HG02938 (cell line): ENCODE data around the gene CABP4.

Experiments used
- ATAC-seq: cut with Tn5 transposase; IDR thresholded peaks from one replicate; pipeline ENCODE4 v1.9.1; 2021; ENCODE audit warnings: mild to moderate bottlenecking, moderate library complexity; ENCODE audit not compliant: unreplicated experiment

CABP4 gene

GRCh38 chr11:67455054-67455453 lies at the start of gene CABP4:
Gene CABP4, plus strand, starts transcription at chr11:67455354. Its CDS starts 70 bp downstream, at chr11:67455424.
- no peak for ATAC-seq

DNA sequence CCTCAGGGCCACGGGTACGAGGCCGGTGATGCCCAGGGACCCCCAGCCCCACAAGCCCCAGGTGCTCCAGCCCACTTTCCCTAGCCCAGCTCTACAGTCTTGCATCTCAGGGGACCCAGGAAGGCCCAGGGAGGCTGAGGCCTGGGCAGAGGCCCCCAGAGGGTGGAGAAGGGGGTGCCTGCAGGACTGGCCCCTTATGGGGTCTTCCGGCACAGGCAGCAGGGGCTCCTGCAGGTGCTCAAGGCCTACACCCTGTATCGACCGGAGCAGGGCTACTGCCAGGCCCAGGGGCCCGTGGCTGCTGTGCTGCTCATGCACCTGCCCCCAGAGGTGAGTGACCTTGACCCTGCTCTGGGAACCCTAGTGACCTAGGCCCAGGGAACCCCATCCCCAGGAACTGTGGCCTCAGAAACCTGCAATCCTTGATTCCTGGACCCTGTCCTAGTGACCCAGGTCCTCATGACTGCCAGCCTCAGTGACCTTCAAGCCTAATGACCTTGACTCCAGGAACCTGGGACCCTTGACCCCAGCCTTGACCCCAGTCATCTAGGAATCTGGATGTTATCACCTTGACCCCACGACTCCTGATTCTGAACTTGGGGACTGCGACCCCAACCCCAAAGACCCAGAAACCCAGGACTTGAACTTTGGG lies 49.3 kb upstream of the CABP4 start:
- ATAC-seq, result no peak

- ATAC-seq, result no peak
Measured at GRCh38 chr11:67406420-67406968, 48.7 kb upstream of the CABP4 start.

GRCh38 chr11:67406969-67407687 lies 48.0 kb upstream of the CABP4 start:
- ATAC-seq, result no peak

DNA sequence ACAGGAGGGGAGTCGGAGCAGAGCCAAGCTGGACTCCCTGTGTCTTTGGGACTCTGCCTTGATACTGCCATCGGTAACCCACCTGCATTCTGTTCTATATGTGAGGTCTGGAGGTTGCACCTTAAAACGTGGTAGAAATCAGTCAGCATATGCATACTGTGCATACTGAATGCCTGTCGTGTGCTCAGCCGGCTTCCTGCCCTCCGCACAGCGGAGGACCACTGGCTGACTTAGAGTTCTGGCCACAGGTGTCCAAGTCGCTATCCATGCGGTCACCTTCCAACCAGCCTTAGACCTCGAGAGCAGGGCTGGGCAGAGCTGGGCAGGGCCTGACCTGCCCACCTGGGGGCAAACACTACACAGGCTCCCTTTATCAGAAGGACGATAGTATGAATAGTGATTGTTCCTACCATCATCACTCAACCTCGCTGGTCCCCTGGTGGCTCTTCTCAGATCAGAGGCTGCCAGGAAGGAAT lies 47.4 kb upstream of the CABP4 start:
- no peak for ATAC-seq

DNA sequence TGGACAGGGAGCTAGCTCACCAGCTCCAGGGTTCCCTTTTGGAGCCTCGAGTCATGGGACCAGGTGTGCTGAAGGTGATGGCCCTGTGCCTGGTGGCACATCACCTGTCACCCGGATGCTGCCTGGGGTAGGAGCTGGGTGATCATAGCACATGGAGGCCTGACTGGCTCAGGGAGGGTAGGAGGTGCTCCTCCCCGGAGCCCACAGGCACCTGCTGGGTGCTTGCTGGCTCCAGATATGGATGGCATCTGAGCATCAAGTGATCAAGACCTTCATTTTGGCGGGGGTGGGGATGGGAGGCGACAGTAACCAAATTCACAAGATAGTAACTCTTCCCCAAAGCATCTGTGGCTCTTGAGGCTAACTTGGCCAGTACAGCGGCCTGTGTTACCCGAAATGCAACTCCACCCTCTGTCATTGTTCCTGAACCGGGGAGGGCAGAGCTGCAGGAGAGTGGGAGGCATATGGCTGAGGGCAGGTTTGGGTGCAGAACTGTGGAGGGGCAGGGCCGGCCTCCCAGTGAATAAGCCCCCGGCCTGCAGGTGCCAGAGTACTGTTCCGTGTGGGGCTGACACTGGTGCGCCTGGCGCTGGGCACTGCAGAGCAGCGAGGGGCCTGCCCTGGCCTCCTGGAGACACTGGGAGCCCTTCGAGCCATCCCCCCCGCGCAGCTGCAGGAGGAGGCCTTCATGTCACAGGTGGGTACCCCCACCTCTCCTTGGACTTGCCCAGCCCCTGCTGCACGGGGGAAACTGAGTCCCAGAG lies 46.5 kb upstream of the CABP4 start:
- ATAC-seq, result no peak

- ATAC-seq, result no peak
Measured at GRCh38 chr11:67409261-67409666, 45.9 kb upstream of the CABP4 start.

DNA sequence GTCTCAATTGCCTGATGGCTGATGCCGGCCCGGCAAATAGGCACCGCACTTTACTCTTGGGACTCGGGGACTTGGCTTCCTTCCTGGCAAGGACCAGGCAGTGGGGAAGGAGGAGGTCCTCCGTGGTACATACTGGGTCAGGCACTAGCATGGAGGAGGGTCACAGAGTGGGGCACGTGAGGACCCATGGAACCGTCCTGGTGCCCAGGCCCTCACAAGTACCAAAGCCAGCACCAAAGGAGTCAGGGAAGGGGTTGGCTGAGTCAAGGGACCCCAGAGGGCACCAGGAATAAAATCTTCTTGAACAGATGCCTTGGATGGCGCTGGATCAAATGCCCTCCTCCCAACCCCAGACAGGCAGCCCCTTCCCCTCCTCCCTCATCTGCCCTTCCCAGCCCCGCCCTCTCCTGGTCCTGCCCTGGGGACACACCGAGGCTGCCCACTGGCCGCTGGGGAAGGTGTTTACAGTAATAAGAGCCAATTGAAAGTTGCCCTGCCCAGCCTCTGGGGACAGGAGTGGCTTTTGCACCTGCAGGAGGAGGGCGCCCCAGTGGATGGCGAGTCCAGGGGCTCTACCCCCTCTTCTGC lies 45.3 kb upstream of the CABP4 start:
- no peak for ATAC-seq

DNA sequence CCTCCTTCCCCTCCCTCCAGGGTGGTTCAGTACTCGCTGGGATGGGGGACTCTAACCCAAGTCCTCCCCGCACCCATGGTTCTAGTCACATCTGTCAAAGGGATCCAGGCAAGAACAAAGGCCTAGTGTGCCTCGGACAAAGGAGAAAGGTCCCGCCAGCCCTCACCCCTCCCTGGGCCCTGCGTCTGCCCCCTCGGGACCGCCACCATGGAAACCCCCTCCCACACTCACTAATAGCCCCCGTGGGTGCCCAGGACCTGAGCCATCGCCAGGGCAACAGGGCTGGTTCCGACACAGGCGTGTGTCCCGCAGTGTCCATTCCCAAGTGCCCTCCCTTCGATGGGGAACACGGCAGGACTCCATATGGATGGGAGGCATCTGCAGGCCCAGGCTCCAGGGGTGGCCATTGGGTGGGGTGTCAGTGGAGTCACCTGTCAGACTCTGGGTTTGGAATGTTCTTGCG lies 44.8 kb upstream of the CABP4 start:
- no peak for ATAC-seq

GRCh38 chr11:67410984-67411784 lies 44.0 kb upstream of the CABP4 start:
- ATAC-seq, result no peak

- no peak for ATAC-seq
Measured at GRCh38 chr11:67411785-67412152, 43.4 kb upstream of the CABP4 start.

GRCh38 chr11:67412495-67413179 lies 42.5 kb upstream of the CABP4 start:
- no peak for ATAC-seq

- ATAC-seq, result no peak
Measured at GRCh38 chr11:67413266-67413849, 41.8 kb upstream of the CABP4 start.

DNA sequence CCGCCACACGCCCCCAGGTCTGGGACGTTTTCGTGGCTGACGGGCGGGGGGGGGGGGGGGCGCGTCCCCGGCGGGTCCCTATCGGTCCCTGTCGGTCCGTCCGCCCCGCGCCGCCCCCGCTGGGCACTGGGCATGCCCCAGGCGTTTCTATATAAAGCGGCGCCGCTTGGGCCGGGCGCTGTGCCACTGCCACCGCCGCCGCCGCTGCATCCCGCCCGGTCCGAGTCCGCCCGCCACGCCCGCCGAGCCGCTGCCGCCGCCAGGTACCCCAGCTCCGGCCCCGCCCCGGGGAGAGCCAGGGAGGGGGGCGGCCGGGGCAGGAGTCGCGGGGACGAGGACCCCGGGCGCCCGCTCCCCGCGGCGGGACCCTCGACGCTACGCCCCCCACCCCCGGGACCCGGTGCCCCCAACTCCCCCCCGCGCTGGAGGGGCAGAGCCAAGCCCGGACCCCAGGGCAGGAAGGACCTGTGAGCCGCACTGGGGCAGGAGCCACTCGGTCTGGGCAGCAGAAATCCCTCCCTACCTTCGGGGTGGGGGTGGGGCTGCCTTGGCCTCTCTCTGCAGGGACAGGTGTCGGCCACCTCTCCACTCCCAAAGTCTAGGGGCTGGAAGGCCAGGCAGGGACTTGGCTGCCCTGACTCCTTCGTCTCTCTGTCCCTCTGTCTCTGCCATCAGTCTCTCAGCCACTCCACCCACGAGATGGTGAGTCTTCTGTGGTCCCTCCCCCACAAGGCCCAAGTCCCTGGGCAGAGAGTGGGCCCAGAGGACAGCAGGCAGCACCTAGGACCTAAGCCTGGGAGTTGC lies 39.5 kb upstream of the CABP4 start, which contains the start of gene CARNS1:
TSS of gene CARNS1 (plus strand) at position 178 of the 804 bp plus-strand sequence. CDS start at position 700, 522 bp downstream.
- no peak for ATAC-seq

DNA sequence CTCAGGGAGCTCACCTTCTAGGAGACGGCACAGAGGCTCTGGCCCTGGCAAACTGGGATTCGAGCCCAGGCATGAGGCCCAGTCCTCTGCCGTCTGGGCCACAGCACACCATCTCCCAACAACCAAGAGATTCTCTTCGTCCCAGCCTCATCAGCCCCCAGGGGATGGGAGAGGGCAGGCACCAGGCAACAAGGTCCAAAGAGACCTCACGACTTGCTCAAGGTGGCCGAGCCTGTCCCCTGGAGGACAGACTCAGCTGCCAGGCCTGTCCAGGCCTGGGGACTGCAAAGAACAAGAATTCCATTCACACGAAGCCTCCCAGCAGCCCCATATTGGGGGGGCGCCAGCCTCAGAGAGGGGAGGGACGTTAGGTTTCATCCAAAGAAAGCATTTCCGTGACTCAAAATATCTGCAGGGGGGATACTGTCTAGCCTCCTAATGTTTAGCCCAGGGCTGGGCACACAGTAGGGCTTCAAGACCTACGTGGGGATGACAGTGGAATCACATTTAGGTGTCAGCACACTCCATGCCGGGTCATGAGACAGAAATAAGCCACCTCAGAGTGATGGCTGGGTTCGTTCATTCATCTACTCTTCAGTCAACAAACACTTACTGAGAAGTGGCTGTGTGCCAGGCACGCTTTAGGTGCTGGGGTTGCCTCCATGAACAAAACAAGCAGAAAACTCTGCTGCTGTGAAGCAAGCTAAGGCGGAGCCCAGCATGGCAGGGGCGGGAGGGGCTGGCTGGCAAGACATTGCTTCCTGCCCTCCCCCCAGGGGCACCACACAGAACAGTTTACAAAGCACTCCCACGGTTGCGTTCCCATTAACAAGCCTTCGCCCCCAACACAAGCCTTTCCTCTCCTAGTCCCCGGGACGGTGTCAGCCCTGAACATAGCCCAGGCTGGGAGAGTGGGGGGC lies 38.5 kb upstream of the CABP4 start:
- no peak for ATAC-seq

- ATAC-seq, result no peak
Measured at GRCh38 chr11:67417425-67417824, 37.7 kb upstream of the CABP4 start.
